ENCODE measurements around the gene TIGD3. TPM values are rescaled to one million over a fixed set of nuclear protein-coding genes. Genes with fewer than 3 reads are reported as not detected.

TIGD3 gene
- total and polyA plus RNA-seq, 2 of the 8 experiments (the other 6 are each of a cell fraction or from before 2014, with no cell fraction given): 1.1 to 1.3 TPM

DNA sequence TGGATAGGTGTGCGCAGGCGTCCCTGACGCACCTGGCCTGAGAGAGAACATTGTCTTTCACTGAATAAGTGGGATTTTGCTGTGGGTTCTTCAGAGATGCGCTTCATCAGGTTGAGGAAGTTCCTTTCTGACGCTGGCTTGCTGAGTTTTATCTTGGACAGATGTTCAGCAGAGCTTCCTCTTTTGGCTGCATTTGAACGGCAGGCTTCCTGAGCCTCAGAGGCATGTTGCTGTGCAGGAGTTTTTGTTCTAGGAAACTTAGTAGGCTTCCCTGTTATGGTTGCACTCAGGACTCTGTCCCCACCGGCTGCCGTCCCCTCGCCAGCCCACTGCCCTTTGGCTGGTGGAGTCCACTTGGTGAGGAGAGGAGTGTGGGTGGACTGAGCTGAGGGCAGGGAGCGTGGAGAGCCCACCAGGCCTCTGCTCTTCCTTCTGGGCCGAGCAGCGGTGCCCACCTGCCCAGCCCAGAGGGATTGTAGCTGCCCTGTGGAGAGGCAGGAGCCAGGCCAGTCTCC is 49.1 kb downstream of the TIGD3 start:
- H4K20me1 ChIP-seq (replicated peaks in 1 of 2; ENCODE audit: control insufficient read depth in 1 of 2, insufficient read depth in 2 of 2, low read length in 2 of 2): peaks cover 0 to 5% of the 10 kb centered on the region in 2 experiments
- H3K9ac ChIP-seq (replicated peaks in 1 of 4; ENCODE audit: extremely low read depth in 1 of 4, low read depth in 3 of 4, low read length in 3 of 4): no peak overlapping the region
- no peak overlapping the region for H2BK12ac ChIP-seq (ENCODE audit: low read depth, low read length)
- H3K23me2 ChIP-seq (ENCODE audit: low read depth, low read length): no peaks in the 10 kb centered on the region
- no peak overlapping the region for H2BK20ac ChIP-seq (ENCODE audit: low read length)
- peaks cover 0 to 6% (median 3%) of the 10 kb centered on the region in 4 experiments; a peak in 4 of 8 replicates for H3K36me3 ChIP-seq (ENCODE audit: control insufficient read depth in 2 of 4, insufficient read depth in 4 of 4, low read length in 3 of 4)
- H3K9me3 ChIP-seq (ENCODE audit: insufficient read depth in 2 of 2, low read depth in 1 of 2, low read length in 1 of 2): no peaks in the 10 kb centered on the region
- CTCF ChIA-PET (ENCODE audit: partially characterized antibody): interaction anchor here (0.7 to 7.8 kb wide), 7 partner anchors 10 to 190 kb away, joined by 3 to 69 read pairs (median 3); no protein-coding TSS in a partner anchor
- H3K14ac ChIP-seq (ENCODE audit: insufficient read length): no peak overlapping the region
- no peak overlapping the region for H3K23ac ChIP-seq (ENCODE audit: insufficient read length)
- H2BK120ac ChIP-seq (replicated peaks; ENCODE audit: low read depth, low read length): no peak overlapping the region
- no peak overlapping the region for H3K4ac ChIP-seq (replicated peaks; ENCODE audit: insufficient read length, low read depth, low read length)
- no peak for FAIRE-seq
- H3K79me2 ChIP-seq (ENCODE audit: control insufficient read depth in 1 of 2, insufficient read depth in 2 of 2, low read length in 2 of 2): no peaks in the 10 kb centered on the region
- H2BK15ac ChIP-seq (ENCODE audit: low read length): no peak overlapping the region
- 92% methylated on average over 12 of the region's 12 CpGs; no CpG with 5 or more reads in 1 of the 2 experiments for WGBS, 2 experiments (ENCODE audit: extremely low coverage in 1 of 2, insufficient coverage in 1 of 2, insufficient read length in 1 of 2, insufficient replicate concordance in 2 of 2, low coverage in 1 of 2, low lambda C conversion rate in 2 of 2, missing lambda C conversion rate in 1 of 2)
- H4K5ac ChIP-seq (ENCODE audit: insufficient read length, low read depth, low read length): no peak overlapping the region
- no peak overlapping the region for H3K4me3 ChIP-seq (ENCODE audit: extremely low read depth in 1 of 4, insufficient read depth in 2 of 4, low read depth in 3 of 4, low read length in 4 of 4)
- no peak overlapping the region for H2BK5ac ChIP-seq (ENCODE audit: low read depth, low read length)
- no peaks in the 10 kb centered on the region for H3K79me1 ChIP-seq (ENCODE audit: low read depth, low read length)
- no peak overlapping the region for H3K18ac ChIP-seq (ENCODE audit: extremely low read depth, low read length)
- no peak for DNase-seq (ENCODE audit: low read depth in 1 of 2, low spot score in 2 of 2)
- TF ChIP-seq SAP30 (IDR thresholded peaks at IDR 0.05; ENCODE audit: insufficient read depth, insufficient replicate concordance, low read length) (no peak), CHD1 (IDR thresholded peaks at IDR 0.05; ENCODE audit: low read depth, low read length) (no peak), NRF1 (IDR thresholded peaks at IDR 0.05; ENCODE audit: low read depth, low read length) (no peak), POLR2AphosphoS5 (IDR thresholded peaks at IDR 0.05; ENCODE audit: low read depth, low read length) (no peak)
- no peaks in the 10 kb centered on the region; a peak in 1 of 7 replicates for H3K4me1 ChIP-seq (replicated peaks in 1 of 4; ENCODE audit: control insufficient read depth in 3 of 4, insufficient read depth in 4 of 4, low read length in 3 of 4)
- no peak overlapping the region for H3K4me2 ChIP-seq (ENCODE audit: insufficient read depth in 1 of 2, low read depth in 2 of 2, low read length in 2 of 2)
- H3K27ac ChIP-seq (ENCODE audit: low read depth, low read length): no peak overlapping the region
- POLR2A ChIA-PET (ENCODE audit: partially characterized antibody): interaction anchor here (0.5 to 5.4 kb wide), 5 partner anchors 12 to 631 kb away, joined by 3 to 23 read pairs (median 3); no protein-coding TSS in a partner anchor
- H2AK5ac ChIP-seq (ENCODE audit: low read depth, low read length): no peak overlapping the region
- H4K8ac ChIP-seq (ENCODE audit: extremely low read depth, insufficient read depth, low read length): no peak overlapping the region
- no peak overlapping the region for H3K56ac ChIP-seq (replicated peaks; ENCODE audit: insufficient read length, low read depth, low read length)
- H4K91ac ChIP-seq (replicated peaks; ENCODE audit: insufficient read length, low read length): no peak overlapping the region
- H3K27me3 ChIP-seq (replicated peaks in 1 of 4; ENCODE audit: control insufficient read depth in 3 of 4, extremely low read depth in 1 of 4, insufficient read depth in 3 of 4, low read length in 3 of 4): no peaks in the 10 kb centered on the region
- no peak overlapping the region for H2AFZ ChIP-seq (ENCODE audit: low read length)

Data from H1 (cell line).